BJ (cell line): Measurements from ENCODE around the gene FOXN3. TPM values are rescaled to one million over a fixed set of nuclear protein-coding genes. Genes with fewer than 3 reads are reported as not detected.

Source experiments
- CTCF ChIA-PET: fragments of 350-600 bp; formaldehyde crosslinking; extraction: SDS; loops from one replicate; lab custom pipeline; 2021; ENCODE audit warnings: antibody characterized with exemption, inconsistent platforms; lab: Yijun Ruan, JAX
- POLR2A ChIA-PET: fragments of 300-600 bp; sonication (Branson Sonifier 250); formaldehyde crosslinking; extraction: SDS; loops from one replicate; lab custom pipeline; 2021; ENCODE audit warnings: antibody characterized with exemption; lab: Charles Lee
- DNase-seq: peaks from one replicate; pipeline ENCODE4 v3.0.0-alpha.2; 2011; ENCODE audit warnings: low read depth
- H3K27me3 ChIP-seq: 2 replicates; pipeline ENCODE4 v1.6.0; 2011; ENCODE audit warnings: low read length; ENCODE audit not compliant: control insufficient read depth, insufficient read depth
- H3K36me3 ChIP-seq: 2 replicates; pipeline ENCODE4 v1.5.1; 2011; ENCODE audit warnings: low read length; ENCODE audit not compliant: control insufficient read depth, insufficient read depth
- H3K4me3 ChIP-seq: 2 replicates; pipeline ENCODE4 v1.5.1; 2011; ENCODE audit warnings: low read depth, mild to moderate bottlenecking, control low read depth, low read length
- CTCF ChIP-seq: IDR thresholded peaks from 2 replicates; pipeline ENCODE4 v1.5.1; 2011; ENCODE audit warnings: low read depth, mild to moderate bottlenecking, control low read depth, inconsistent platforms, low read length, moderate library complexity; ENCODE audit not compliant: insufficient read depth
- polyA plus RNA-seq: library from polyadenylated mRNA; depleted of rRNA; stranded (reverse); fragments of >200 nt; gene quantifications from 2 replicates; pipeline ENCODE4 v1.2.3, GENCODE V29; 2011

FOXN3 gene
- polyA plus RNA-seq, 1 experiment = 30.2 TPM

GRCh38 chr14:89196545-89196944 lies 220.5 kb downstream of the FOXN3 start:
- H3K27me3 ChIP-seq = no peaks in the 10 kb centered on the region
- no peak overlapping the region for H3K4me3 ChIP-seq
- DNase-seq = no peak
- ChIA-PET CTCF (interaction anchor here (1.3 kb wide), 1 partner anchor 12 kb away, joined by 4 read pairs; no protein-coding TSS in a partner anchor), POLR2A (no interaction called here)
- H3K36me3 ChIP-seq = no peaks in the 10 kb centered on the region; the same call in 1 of the 2 replicates
- TF ChIP-seq CTCF = no peak

- ChIA-PET POLR2A (no interaction called here), CTCF (no interaction called here)
- H3K27me3 ChIP-seq = no peaks in the 10 kb centered on the region
- no peaks in the 10 kb centered on the region for H3K36me3 ChIP-seq
- no peak for DNase-seq
- no peak for TF ChIP-seq CTCF
- H3K4me3 ChIP-seq = no peak overlapping the region
Observed at GRCh38 chr14:89194376-89194775, 222.7 kb downstream of the FOXN3 start.

- H3K36me3 ChIP-seq = peaks cover 3% of the 10 kb centered on the region; the same call in 1 of the 2 replicates
- no peaks in the 10 kb centered on the region for H3K27me3 ChIP-seq
- no peak overlapping the region for H3K4me3 ChIP-seq
- ChIA-PET POLR2A (no interaction called here), CTCF (interaction anchor here (2.0 kb wide), 1 partner anchor 15 kb away, joined by 5 read pairs; no protein-coding TSS in a partner anchor)
- TF ChIP-seq CTCF = no peak
- no peak for DNase-seq
Observed at GRCh38 chr14:89190765-89191513, 226.1 kb downstream of the FOXN3 start.

GRCh38 chr14:89188492-89188891 lies 228.5 kb downstream of the FOXN3 start:
- Histone ChIP-seq H3K4me3 (no peak overlapping the region), H3K36me3 (peaks cover 5% of the 10 kb centered on the region), H3K27me3 (no peaks in the 10 kb centered on the region)
- ChIA-PET POLR2A (interaction anchor here (0.5 kb wide), 1 partner anchor 281 kb away, joined by 10 read pairs; no protein-coding TSS in a partner anchor), CTCF (no interaction called here)
- TF ChIP-seq CTCF = no peak
- no peak for DNase-seq

GRCh38 chr14:89187501-89187900 lies 229.5 kb downstream of the FOXN3 start:
- no peak for DNase-seq
- ChIA-PET POLR2A (no interaction called here), CTCF (no interaction called here)
- no peaks in the 10 kb centered on the region for H3K27me3 ChIP-seq
- H3K4me3 ChIP-seq = no peak overlapping the region
- TF ChIP-seq CTCF = no peak
- peaks cover 5% of the 10 kb centered on the region for H3K36me3 ChIP-seq
